WERI-Rb-1 (cell line): Measurements from ENCODE around the gene SMARCA4.
"Not testable (repeated sequence)": the region's sequence is repeated elsewhere in the genome, so short reads cannot be mapped to it uniquely, and the experiment has no call there.

Source experiments
- DNase-seq: peaks from one replicate; pipeline ENCODE4 v3.0.0-alpha.2; 2020
- H3K27ac ChIP-seq: fragments of 250-450 bp; sonication (Bioruptor Pico); 2 replicates; pipeline ENCODE4 v1.5.1; 2020; ENCODE audit warnings: mild to moderate bottlenecking, moderate library complexity
- H3K27me3 ChIP-seq: fragments of 250-450 bp; sonication (Bioruptor Pico); 2 replicates; pipeline ENCODE4 v1.5.1; 2021; ENCODE audit warnings: mild to moderate bottlenecking, low read depth, moderate library complexity; ENCODE audit not compliant: insufficient read depth, severe bottlenecking
- H3K36me3 ChIP-seq: fragments of 250-450 bp; sonication (Bioruptor Pico); 2 replicates; pipeline ENCODE4 v1.5.1; 2020; ENCODE audit warnings: mild to moderate bottlenecking, moderate library complexity
- H3K4me3 ChIP-seq: 2 replicates; pipeline ENCODE4 v1.5.1; 2011; ENCODE audit warnings: low read depth, mild to moderate bottlenecking, control low read depth, low read length
- H3K9me3 ChIP-seq: fragments of 250-450 bp; sonication (Bioruptor Pico); 2 replicates; pipeline ENCODE4 v1.5.1; 2021; ENCODE audit warnings: mild to moderate bottlenecking, moderate library complexity; ENCODE audit not compliant: severe bottlenecking
- CTCF ChIP-seq: IDR thresholded peaks from 2 replicates; pipeline ENCODE4 v1.5.1; 2011; ENCODE audit warnings: low read depth, mild to moderate bottlenecking, control low read depth, inconsistent platforms, low read length

The SMARCA4 gene

GRCh38 chr19:10945264-10945663 lies 15.6 kb upstream of the SMARCA4 start:
- Histone ChIP-seq H3K9me3 (no peaks in the 10 kb centered on the region), H3K36me3 (no peaks in the 10 kb centered on the region), H3K27me3 (no peaks in the 10 kb centered on the region), H3K4me3 (no peak overlapping the region), H3K27ac (no peak overlapping the region)
- no peak for DNase-seq
- no peak for TF ChIP-seq CTCF

GRCh38 chr19:10946958-10947657 lies 13.7 kb upstream of the SMARCA4 start:
- no peaks in the 10 kb centered on the region for H3K9me3 ChIP-seq
- H3K27ac ChIP-seq, result no peak overlapping the region
- H3K36me3 ChIP-seq, result no peaks in the 10 kb centered on the region
- no peaks in the 10 kb centered on the region for H3K27me3 ChIP-seq
- no peak overlapping the region for H3K4me3 ChIP-seq
- no peak for DNase-seq
- TF ChIP-seq CTCF, result no peak

GRCh38 chr19:10952809-10953208 lies 8.0 kb upstream of the SMARCA4 start:
- Histone ChIP-seq H3K4me3 (no peak overlapping the region), H3K27ac (no peak overlapping the region), H3K36me3 (no peaks in the 10 kb centered on the region), H3K27me3 (no peaks in the 10 kb centered on the region), H3K9me3 (no peaks in the 10 kb centered on the region)
- no peak for DNase-seq
- TF ChIP-seq CTCF, result no peak

GRCh38 chr19:10959277-10959968 lies 1.4 kb upstream of the SMARCA4 start:
- H3K27ac ChIP-seq, result peak overlapping the region; percentile 95
- not testable (repeated sequence) for H3K36me3 ChIP-seq, H3K27me3 ChIP-seq, H3K9me3 ChIP-seq, DNase-seq
- H3K4me3 ChIP-seq, result peak overlapping the region; percentile 77

- Histone ChIP-seq H3K4me3 (peak overlapping the region; percentile 81), H3K36me3 (peaks cover 16% of the 10 kb centered on the region), H3K27ac (peak overlapping the region; percentile 91), H3K27me3 (no peaks in the 10 kb centered on the region), H3K9me3 (no peaks in the 10 kb centered on the region)
- DNase-seq, result peak; percentile 34
- no peak for TF ChIP-seq CTCF
Measured at GRCh38 chr19:10961073-10961860, 437 bp downstream of the SMARCA4 start.

- TF ChIP-seq CTCF, result no peak
- H3K27me3 ChIP-seq, result no peaks in the 10 kb centered on the region
- no peak overlapping the region for H3K4me3 ChIP-seq
- H3K9me3 ChIP-seq, result no peaks in the 10 kb centered on the region
- H3K36me3 ChIP-seq, result peaks cover 18% of the 10 kb centered on the region
- no peak for DNase-seq
- no peak overlapping the region for H3K27ac ChIP-seq
Measured at GRCh38 chr19:10962863-10963262, 2.0 kb downstream of the SMARCA4 start.
